ENCODE results near the gene TMEM220. TPM values are rescaled to one million over a fixed set of nuclear protein-coding genes. Genes with fewer than 3 reads are reported as not detected.

Gene TMEM220
- total and polyA plus RNA-seq, 4 donors = 2.8 to 13.8 (median 7.1) TPM

DNA sequence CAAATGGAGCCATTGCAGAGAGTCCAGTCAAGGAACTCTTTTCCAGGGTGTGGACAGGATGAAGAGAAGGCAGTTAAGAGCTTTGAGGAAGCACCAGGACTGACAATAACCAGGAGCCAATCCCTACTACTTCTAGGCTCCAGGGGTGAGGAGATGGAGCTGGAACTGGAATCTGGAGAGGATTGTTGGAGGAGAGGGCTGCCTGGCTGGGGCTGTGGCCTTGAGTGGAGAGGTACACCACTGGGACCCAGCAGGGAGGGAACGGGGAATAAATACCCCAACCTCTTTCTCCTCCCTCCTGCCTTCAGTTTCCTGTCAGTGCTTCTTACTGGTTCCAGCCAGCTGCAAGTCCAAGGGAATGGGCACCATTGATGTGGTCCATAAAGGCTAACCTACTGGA, 32.2 kb upstream of the TMEM220 start:
- TF ChIP-seq, protein P1, sequence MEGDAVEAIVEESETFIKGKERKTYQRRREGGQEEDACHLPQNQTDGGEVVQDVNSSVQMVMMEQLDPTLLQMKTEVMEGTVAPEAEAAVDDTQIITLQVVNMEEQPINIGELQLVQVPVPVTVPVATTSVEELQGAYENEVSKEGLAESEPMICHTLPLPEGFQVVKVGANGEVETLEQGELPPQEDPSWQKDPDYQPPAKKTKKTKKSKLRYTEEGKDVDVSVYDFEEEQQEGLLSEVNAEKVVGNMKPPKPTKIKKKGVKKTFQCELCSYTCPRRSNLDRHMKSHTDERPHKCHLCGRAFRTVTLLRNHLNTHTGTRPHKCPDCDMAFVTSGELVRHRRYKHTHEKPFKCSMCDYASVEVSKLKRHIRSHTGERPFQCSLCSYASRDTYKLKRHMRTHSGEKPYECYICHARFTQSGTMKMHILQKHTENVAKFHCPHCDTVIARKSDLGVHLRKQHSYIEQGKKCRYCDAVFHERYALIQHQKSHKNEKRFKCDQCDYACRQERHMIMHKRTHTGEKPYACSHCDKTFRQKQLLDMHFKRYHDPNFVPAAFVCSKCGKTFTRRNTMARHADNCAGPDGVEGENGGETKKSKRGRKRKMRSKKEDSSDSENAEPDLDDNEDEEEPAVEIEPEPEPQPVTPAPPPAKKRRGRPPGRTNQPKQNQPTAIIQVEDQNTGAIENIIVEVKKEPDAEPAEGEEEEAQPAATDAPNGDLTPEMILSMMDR (IDR thresholded peaks at IDR 0.05; ENCODE audit: control extremely low read depth, extremely low read depth) = no peak
- Histone ChIP-seq H3K4me1 (ENCODE audit: control insufficient read depth in 5 of 5, insufficient read depth in 5 of 5, low read length in 5 of 5) (no peaks in the 10 kb centered on the region), H3K9me3 (ENCODE audit: control insufficient read depth in 4 of 4, insufficient read depth in 3 of 4, low read length in 3 of 4) (peaks cover 0 to 4% (median under 1%) of the 10 kb centered on the region in 4 donors), H3K9ac (ENCODE audit: insufficient read depth in 1 of 2, low read length in 2 of 2) (no peak overlapping the region), H3K27ac (ENCODE audit: low read depth in 1 of 2, low read length in 1 of 2) (no peak overlapping the region), H3K27me3 (ENCODE audit: control insufficient read depth in 3 of 3, insufficient read depth in 3 of 3, low read length in 2 of 3) (no peaks in the 10 kb centered on the region), H3K4me3 (no peak overlapping the region), H3K36me3 (ENCODE audit: control insufficient read depth in 4 of 4, insufficient read depth in 4 of 4, low read length in 4 of 4) (peaks cover 0 to 4% (median 1%) of the 10 kb centered on the region in 4 donors)
- DNase-seq (no peak), ATAC-seq (ENCODE audit: insufficient read depth, low FRiP score) (no peak)
- WGBS, 2 donors = 92 to 100% methylated on average over 1 of the region's 1 CpG

DNA sequence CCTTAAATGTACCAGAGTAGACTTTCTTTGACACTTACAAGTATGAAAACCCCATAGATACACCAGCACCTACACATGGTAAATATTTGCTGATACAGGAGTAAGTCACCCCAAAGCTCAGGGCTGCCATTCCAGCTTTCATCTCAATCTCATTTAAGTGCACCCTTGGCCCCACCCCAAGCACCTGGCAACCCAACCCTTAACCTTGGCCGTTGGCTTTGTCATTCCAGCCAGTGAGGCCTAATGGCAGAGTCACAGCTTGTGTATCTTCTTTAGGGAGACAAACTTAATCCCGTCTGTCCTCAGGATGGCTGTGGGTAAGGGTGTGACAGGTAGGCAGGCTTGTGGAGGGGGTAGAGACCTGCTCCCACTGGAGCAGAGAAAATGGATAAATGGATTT, 31.5 kb upstream of the TMEM220 start:
- Histone ChIP-seq H3K27ac (ENCODE audit: low read depth in 1 of 2, low read length in 1 of 2) (no peak overlapping the region), H3K27me3 (ENCODE audit: control insufficient read depth in 3 of 3, insufficient read depth in 3 of 3, low read length in 2 of 3) (no peaks in the 10 kb centered on the region), H3K9me3 (ENCODE audit: control insufficient read depth in 4 of 4, insufficient read depth in 3 of 4, low read length in 3 of 4) (peaks cover 0 to 2% (median under 1%) of the 10 kb centered on the region in 4 donors), H3K4me3 (no peak overlapping the region), H3K36me3 (ENCODE audit: control insufficient read depth in 4 of 4, insufficient read depth in 4 of 4, low read length in 4 of 4) (peaks cover 0 to 2% (median 0%) of the 10 kb centered on the region in 4 donors), H3K9ac (ENCODE audit: insufficient read depth in 1 of 2, low read length in 2 of 2) (no peak overlapping the region), H3K4me1 (ENCODE audit: control insufficient read depth in 5 of 5, insufficient read depth in 5 of 5, low read length in 5 of 5) (no peaks in the 10 kb centered on the region)
- 73 to 80% methylated on average over 2 of the region's 2 CpGs for WGBS, 2 donors
- TF ChIP-seq, protein P1 (IDR thresholded peaks at IDR 0.05; ENCODE audit: control extremely low read depth, extremely low read depth) = no peak
- ATAC-seq (ENCODE audit: insufficient read depth, low FRiP score) = no peak
- no peak for DNase-seq

DNA sequence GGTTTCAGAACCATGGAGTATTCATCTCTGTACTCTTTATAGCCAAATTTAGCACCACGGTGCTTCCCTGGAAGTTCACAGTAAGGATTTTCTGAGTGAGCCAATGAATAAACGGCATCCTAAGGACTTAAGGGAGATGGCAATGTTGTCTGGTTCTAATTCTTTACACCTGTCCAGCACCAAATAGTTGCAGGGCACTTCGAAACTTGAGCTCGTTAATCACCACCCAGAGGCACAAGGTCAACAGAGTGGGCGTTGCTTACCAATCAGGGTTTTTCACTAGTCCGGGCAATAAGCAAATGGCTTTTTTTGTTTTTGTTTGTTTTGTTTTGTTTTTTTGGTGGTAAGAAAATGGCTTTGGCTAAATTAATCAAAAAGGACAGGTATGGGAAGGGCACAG, 28.2 kb upstream of the TMEM220 start:
- Histone ChIP-seq H3K9me3 (ENCODE audit: control insufficient read depth in 4 of 4, insufficient read depth in 3 of 4, low read length in 3 of 4) (no peaks in the 10 kb centered on the region), H3K4me3 (no peak overlapping the region), H3K27me3 (ENCODE audit: control insufficient read depth in 3 of 3, insufficient read depth in 3 of 3, low read length in 2 of 3) (no peaks in the 10 kb centered on the region), H3K36me3 (ENCODE audit: control insufficient read depth in 4 of 4, insufficient read depth in 4 of 4, low read length in 4 of 4) (no peaks in the 10 kb centered on the region), H3K4me1 (ENCODE audit: control insufficient read depth in 5 of 5, insufficient read depth in 5 of 5, low read length in 5 of 5) (peaks cover 0 to 9% (median 1%) of the 10 kb centered on the region in 5 donors), H3K9ac (ENCODE audit: insufficient read depth in 1 of 2, low read length in 2 of 2) (no peak overlapping the region), H3K27ac (ENCODE audit: low read depth in 1 of 2, low read length in 1 of 2) (no peak overlapping the region)
- WGBS, 2 donors = 88 to 89% methylated on average over 6 of the region's 6 CpGs
- ATAC-seq (ENCODE audit: insufficient read depth, low FRiP score) = no peak
- no peak for DNase-seq
- TF ChIP-seq, protein P1 (IDR thresholded peaks at IDR 0.05; ENCODE audit: control extremely low read depth, extremely low read depth) = no peak

DNA sequence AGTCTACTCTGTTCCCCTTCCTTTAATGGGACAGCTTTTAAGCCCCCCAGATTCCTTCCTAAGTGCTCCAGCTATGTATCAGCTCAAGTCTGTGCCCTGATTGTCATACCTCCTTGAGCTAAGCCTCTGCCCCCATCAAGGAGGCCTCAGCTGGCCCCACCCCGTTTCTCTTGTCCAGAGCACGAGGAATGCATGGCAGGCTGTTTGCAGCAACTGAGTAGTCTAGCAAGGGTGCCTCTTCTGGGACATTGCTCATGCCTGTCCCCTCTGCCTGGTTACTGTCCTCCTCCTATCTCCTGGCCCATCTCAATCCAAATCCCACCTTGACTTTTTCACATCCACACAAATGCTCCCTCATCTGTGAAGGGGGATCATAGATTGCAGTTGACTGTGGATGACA, 27.8 kb upstream of the TMEM220 start:
- ATAC-seq (ENCODE audit: insufficient read depth, low FRiP score) = no peak
- DNase-seq = no peak
- 65 to 81% methylated on average over 2 of the region's 2 CpGs for WGBS, 2 donors

More for the DNA sequence above, 27.8 kb upstream of the TMEM220 start:
- Histone ChIP-seq H3K4me1 (ENCODE audit: control insufficient read depth in 5 of 5, insufficient read depth in 5 of 5, low read length in 5 of 5) (peaks cover 0 to 9% (median 1%) of the 10 kb centered on the region in 5 donors), H3K9me3 (ENCODE audit: control insufficient read depth in 4 of 4, insufficient read depth in 3 of 4, low read length in 3 of 4) (no peaks in the 10 kb centered on the region), H3K27me3 (ENCODE audit: control insufficient read depth in 3 of 3, insufficient read depth in 3 of 3, low read length in 2 of 3) (no peaks in the 10 kb centered on the region), H3K36me3 (ENCODE audit: control insufficient read depth in 4 of 4, insufficient read depth in 4 of 4, low read length in 4 of 4) (no peaks in the 10 kb centered on the region), H3K27ac (ENCODE audit: low read depth in 1 of 2, low read length in 1 of 2) (no peak overlapping the region), H3K4me3 (no peak overlapping the region), H3K9ac (ENCODE audit: insufficient read depth in 1 of 2, low read length in 2 of 2) (no peak overlapping the region)
- TF ChIP-seq, protein P1 (IDR thresholded peaks at IDR 0.05; ENCODE audit: control extremely low read depth, extremely low read depth) = no peak
